C4-2B (cell line): ENCODE results near the gene STK11.

Source experiments
- H3K27ac ChIP-seq: fragments of 450-650 bp; 2 replicates; pipeline ENCODE4 v1.5.1; 2017
- CTCF ChIP-seq: fragments of 450-650 bp; conservative IDR thresholded peaks from 2 replicates; pipeline ENCODE4 v1.5.1; 2017; ENCODE audit warnings: mild to moderate bottlenecking
- ZFX ChIP-seq: fragments of 450-650 bp; IDR thresholded peaks from 2 replicates; pipeline ENCODE4 v1.6.1; 2017

STK11 gene

GRCh38 chr19:1245494-1246264 is 40.1 kb downstream of the STK11 start:
- TF ChIP-seq CTCF (no peak), ZFX (no peak)
- peak overlapping the region; percentile 97 for H3K27ac ChIP-seq

GRCh38 chr19:1246265-1247087 is 40.9 kb downstream of the STK11 start:
- peak overlapping the region; percentile 97 for H3K27ac ChIP-seq

DNA sequence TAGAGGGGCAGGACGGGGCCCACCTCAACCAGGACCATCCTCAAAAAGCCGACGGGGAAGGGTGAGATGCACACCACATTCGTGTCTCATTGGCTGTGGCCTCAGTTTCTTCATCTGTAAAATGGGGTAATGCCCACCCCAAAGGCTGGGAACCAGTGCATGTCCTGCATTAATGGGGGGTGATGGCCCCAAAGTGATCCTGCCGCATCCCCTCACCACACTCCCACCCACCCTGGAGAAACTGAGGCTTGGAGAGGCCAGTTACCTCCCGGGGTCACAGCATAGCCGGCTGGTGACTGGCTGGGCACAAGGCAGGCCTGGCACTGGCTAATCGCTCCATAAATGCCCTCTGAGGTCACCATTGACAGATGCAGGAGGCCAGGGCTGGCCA is 42.2 kb downstream of the STK11 start:
- H3K27ac ChIP-seq, result peak overlapping the region; percentile 96
- TF ChIP-seq ZFX (no peak), CTCF (no peak)

DNA sequence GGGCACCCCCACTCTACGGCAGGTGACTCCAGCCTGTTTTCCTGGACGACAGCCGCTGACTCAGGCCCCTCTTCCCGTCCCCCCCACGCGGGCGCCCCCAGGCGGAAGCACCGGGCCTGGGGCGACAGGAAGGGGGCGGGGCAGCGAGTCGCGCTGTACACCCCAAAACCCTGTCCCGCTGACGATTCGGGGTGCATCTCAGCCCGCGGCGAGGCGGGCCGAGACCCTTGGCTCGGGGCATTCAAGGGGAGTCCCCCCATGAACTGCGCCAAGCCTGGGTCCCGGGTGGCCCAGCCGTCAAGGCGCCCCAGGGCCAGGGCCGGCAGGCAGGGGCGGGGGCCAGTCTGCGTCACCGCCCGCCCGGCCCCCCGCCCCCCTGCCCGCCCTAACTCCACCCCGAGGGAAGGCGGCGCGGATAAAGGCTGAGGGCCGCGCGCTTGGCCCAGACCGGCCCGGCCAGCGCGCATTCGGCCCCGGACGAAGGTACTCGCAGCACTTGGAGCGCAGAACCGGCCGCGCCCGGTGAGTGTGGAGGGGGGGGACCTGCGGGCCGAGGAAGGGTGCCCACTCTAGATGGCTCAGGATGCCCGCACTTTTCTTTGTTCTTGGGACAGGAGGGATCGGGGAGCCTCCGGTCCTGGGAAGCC is 42.7 kb downstream of the STK11 start, which contains the start of gene MIDN:
Gene MIDN, plus strand, starts transcription at position 445 of the 647 bp plus-strand sequence. CDS start 1,714 bp downstream, outside the sequence.
- peak within 1 kb of the TSS; percentile 96 for H3K27ac ChIP-seq
- TF ChIP-seq CTCF (no peak), ZFX (peak; percentile 33; the same call in 1 of the 2 replicates)

DNA sequence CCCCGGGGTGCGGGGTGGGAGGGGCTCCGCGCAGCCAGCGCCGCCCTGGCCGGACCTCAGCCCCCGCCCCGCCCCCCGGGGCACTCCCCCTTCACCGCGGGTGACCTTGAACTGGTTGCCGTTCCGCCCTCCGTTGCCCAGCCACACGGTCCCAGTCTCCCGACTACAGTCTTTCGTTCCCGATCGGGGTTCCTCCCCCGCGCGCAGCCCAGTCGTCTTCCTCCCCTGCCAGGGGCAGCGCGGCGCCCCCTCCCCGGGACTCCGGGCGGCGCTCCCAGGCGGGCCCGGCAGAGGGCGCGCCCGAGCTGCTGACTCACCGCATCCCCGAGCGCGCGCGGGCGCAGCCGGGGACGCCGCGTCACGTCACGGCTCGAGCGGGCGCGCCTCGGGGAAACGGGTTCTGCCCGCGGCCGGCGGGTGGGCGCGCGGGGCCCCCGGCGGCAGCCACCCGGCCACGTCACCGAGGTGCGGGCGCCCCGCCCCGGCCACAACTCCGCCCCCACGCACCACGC is 43.3 kb downstream of the STK11 start:
- TF ChIP-seq ZFX (no peak), CTCF (peak; percentile 96)
- H3K27ac ChIP-seq, result peak overlapping the region; percentile 96

DNA sequence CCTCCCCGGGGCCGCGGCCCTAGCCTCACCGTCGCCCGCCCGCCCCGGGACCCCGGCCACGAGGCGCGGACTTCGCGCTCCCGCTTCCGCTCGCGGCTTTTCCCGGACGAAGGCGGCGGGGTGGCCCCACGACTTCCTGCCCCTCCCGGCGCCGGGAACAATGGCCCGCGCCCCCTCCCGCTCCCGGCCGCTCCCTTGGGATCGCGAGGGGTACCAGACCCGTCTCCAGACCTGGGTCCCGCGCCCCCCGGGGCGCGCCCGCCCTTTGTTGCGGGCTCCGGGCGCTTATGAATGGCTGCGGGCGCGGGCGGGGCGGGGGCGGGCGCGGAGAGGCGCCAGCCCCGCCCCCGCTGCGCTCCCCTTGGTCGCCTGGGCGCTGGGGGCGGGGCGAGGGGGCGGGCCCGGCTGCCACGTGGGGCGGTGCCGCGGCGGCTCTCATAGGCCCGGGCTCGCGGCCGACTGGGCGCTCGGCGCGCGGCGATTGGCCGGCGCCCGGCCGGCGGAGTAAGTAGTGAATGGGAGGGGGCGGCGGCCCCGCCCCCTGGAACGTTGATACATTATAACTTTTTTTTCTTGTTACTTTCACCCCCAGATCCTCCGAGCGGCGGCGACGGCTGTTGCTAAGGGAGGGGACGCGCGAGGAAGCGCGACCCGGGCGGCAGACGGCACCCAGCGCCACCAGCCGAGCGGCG is 43.9 kb downstream of the STK11 start:
- H3K27ac ChIP-seq, result peak overlapping the region; percentile 96
- TF ChIP-seq ZFX (no peak), CTCF (no peak)

- TF ChIP-seq ZFX (no peak), CTCF (no peak)
- peak overlapping the region; percentile 96 for H3K27ac ChIP-seq
These were observed 44.4 kb downstream of the STK11 start for GRCh38 chr19:1249990-1250436.
